Measurements from ENCODE around the gene TPI1.
A peak's percentile ranks its signal among the peaks of the same experiment; 100 is the strongest.
"Not testable (repeated sequence)": the region's sequence is repeated elsewhere in the genome, so short reads cannot be mapped to it uniquely, and the experiment has no call there.

TPI1 gene

GRCh38 chr12:6847676-6848075 is 19.7 kb upstream of the TPI1 start:
- no peak for DNase-seq (ENCODE audit: low read depth)

GRCh38 chr12:6849427-6849826 is 17.9 kb upstream of the TPI1 start:
- DNase-seq (ENCODE audit: low read depth) = no peak

- no peak for DNase-seq (ENCODE audit: low read depth)
Observed at GRCh38 chr12:6849976-6850560, 17.3 kb upstream of the TPI1 start.

GRCh38 chr12:6850796-6851152 is 16.6 kb upstream of the TPI1 start:
- no peak for DNase-seq (ENCODE audit: low read depth)

GRCh38 chr12:6851153-6851920 is 16.0 kb upstream of the TPI1 start, which contains the start of gene CDCA3:
CDCA3 (minus strand) TSS chr12:6851286; CDS start chr12:6850952, 334 bp downstream.
- DNase-seq (ENCODE audit: low read depth) = peak; percentile 82

- DNase-seq (ENCODE audit: low read depth) = peak; percentile 97
Observed at GRCh38 chr12:6851921-6852650, 15.2 kb upstream of the TPI1 start, which contains the start of gene USP5. USP5 (plus strand) TSS chr12:6852150; CDS start chr12:6852180, 30 bp downstream.

GRCh38 chr12:6852651-6853354 is 14.5 kb upstream of the TPI1 start:
- peak; percentile 48 for DNase-seq (ENCODE audit: low read depth)

GRCh38 chr12:6853626-6854025 is 13.7 kb upstream of the TPI1 start:
- no peak for DNase-seq (ENCODE audit: low read depth)

- no peak for DNase-seq (ENCODE audit: low read depth)
Observed at GRCh38 chr12:6854036-6854435, 13.3 kb upstream of the TPI1 start.

- DNase-seq (ENCODE audit: low read depth) = no peak
Observed at GRCh38 chr12:6855322-6855721, 12.0 kb upstream of the TPI1 start.

GRCh38 chr12:6858799-6859198 is 8.5 kb upstream of the TPI1 start:
- DNase-seq (ENCODE audit: low read depth) = no peak

- no peak for DNase-seq (ENCODE audit: low read depth)
Observed at GRCh38 chr12:6860116-6860515, 7.2 kb upstream of the TPI1 start.

GRCh38 chr12:6860942-6861341 is 6.4 kb upstream of the TPI1 start:
- no peak for DNase-seq (ENCODE audit: low read depth)

GRCh38 chr12:6861391-6861790 is 5.9 kb upstream of the TPI1 start:
- no peak for DNase-seq (ENCODE audit: low read depth)

- no peak for DNase-seq (ENCODE audit: low read depth)
Observed at GRCh38 chr12:6863033-6863432, 4.3 kb upstream of the TPI1 start.

- DNase-seq (ENCODE audit: low read depth) = no peak
Observed at GRCh38 chr12:6863586-6864321, 3.6 kb upstream of the TPI1 start.

GRCh38 chr12:6865307-6865706 is 2.0 kb upstream of the TPI1 start:
- DNase-seq (ENCODE audit: low read depth) = not testable (repeated sequence)

GRCh38 chr12:6866163-6866919 is 990 bp upstream of the TPI1 start:
- DNase-seq (ENCODE audit: low read depth) = no peak

GRCh38 chr12:6866920-6867412 is 365 bp upstream of the TPI1 start:
- DNase-seq (ENCODE audit: low read depth) = no peak

GRCh38 chr12:6868211-6869048 is 1.1 kb downstream of the TPI1 start:
- no peak for DNase-seq (ENCODE audit: low read depth)
